ENCODE data around the gene FRAS1. TPM values are rescaled to one million over a fixed set of nuclear protein-coding genes. Genes with fewer than 3 reads are reported as not detected.
"Not testable (repeated sequence)": the region's sequence is repeated elsewhere in the genome, so short reads cannot be mapped to it uniquely, and the experiment has no call there.

The FRAS1 gene
- total RNA-seq, 1 donor from 2014 or later = 0.65 TPM

DNA sequence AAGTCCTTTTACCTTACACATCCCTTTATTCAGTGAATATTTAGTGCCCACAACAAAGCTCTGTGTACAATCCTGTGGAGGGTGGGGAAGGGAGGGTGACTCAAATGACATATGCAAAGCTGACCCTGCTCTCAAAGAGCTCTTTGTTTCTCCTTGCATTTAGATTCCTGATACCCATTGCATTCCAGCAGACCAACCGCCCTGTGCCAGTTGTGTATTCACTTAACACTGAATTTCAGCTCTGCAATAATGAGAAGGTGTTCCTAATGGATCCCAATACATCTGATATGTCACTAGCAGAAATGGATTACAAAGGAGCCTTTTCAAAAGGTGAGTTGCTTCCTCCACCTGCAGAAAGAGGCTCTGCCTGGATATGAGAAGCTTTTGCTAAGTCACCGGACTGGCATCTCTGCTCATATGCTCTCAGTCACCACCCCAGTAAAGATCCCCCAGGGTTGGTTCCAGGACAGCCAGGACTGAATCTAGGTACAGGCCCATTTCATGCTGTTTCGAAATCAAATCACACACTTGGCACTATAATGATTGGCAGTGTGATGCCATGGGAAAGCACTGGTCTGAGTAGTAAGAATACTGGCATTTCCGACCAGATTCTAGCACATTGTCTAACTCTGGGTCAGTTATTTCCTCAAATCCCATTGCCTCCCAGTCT is 477.3 kb downstream of the FRAS1 start:
- ATAC-seq (no peak), DNase-seq (ENCODE audit: low spot score) (no peak)

DNA sequence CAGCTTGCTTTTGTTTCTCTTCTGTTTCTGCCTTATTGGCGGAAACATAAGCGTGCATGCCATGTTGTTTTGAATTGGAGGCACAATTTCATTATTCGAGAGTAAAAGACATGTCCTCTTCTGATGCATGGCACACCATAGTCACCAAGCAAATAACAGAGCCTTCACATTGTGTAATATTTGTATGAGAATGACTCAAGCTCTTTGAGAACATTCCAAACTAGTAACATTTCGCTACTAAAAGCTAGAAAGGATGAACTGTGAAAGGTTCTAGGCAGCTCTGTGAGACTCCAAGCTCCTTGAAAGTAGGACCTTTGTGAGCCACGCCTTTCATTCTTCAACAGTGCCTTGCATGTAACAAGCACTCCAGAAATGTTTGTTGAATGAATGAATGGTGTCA is 485.2 kb downstream of the FRAS1 start:
- no peak for ATAC-seq
- DNase-seq (ENCODE audit: low spot score) = no peak

GRCh38 chr4:78543424-78544125 is 486.5 kb downstream of the FRAS1 start:
- ATAC-seq (no peak), DNase-seq (ENCODE audit: low spot score) (no peak)

DNA sequence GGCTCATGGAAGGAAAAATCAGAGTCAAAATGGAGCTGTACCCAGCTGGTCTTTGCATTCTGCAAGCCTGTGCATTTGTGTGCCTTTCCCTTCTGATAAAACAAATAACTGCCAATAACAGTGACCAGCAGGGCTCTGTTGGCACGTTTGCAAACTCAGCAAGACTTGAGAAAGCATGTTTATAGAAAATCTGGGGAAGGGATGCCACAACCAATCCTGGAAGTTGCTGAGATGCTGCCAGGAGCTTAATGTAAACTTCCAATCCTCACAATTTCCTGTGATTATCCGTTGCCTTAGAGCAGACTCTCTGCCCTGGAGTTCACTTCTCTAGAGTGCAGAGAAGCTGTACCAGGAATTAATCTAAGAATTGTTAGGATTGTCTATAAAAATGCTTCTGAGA is 487.6 kb downstream of the FRAS1 start:
- DNase-seq (ENCODE audit: low spot score) (no peak), ATAC-seq (no peak)

- no peak for DNase-seq (ENCODE audit: low spot score)
- ATAC-seq = no peak
Measured at GRCh38 chr4:78545275-78546246, 488.4 kb downstream of the FRAS1 start.

- DNase-seq (ENCODE audit: low spot score); ATAC-seq: not testable (repeated sequence)
Measured at GRCh38 chr4:78547899-78548298, 490.8 kb downstream of the FRAS1 start.

GRCh38 chr4:78548889-78549288 is 491.8 kb downstream of the FRAS1 start:
- DNase-seq (ENCODE audit: low spot score); ATAC-seq: not testable (repeated sequence)

- DNase-seq (ENCODE audit: low spot score) (peak; percentile 50), ATAC-seq (peak; percentile 53)
Measured at GRCh38 chr4:78551420-78552351, 494.6 kb downstream of the FRAS1 start, which contains the start of gene ANXA3. Gene ANXA3, plus strand, starts transcription at chr4:78551770. Its CDS starts 2,704 bp downstream, at chr4:78554474.

DNA sequence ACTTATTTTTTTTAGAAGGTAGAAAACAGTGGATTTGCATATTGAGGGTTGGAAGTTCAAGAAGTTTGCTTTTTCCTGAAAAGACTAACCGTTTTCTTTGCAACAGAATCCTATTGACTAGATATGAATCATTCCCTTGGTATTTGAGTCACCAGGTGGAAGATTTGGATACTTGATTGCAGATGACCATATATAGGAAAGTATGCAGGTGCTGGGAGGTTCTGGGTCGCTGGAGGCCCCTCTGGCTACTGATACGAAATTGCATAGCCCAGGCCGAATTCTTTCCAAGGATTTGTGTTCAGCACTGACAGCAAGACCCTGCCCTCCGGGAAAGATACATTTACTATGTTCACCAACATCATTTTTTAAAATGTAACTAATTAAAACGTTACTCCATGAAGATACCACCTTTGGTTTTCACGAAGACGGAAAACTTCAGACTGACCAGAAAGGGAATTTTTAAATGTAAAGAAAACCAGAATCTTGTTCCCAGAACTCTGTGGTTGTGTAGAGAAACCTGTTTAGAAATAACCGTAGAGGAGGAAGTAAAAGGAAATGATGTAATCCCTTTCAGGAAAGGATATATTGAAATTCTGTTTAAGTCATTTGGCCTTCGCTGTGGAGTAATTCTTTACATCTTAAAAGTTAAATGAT is 495.4 kb downstream of the FRAS1 start:
- DNase-seq (ENCODE audit: low spot score) (no peak), ATAC-seq (no peak)

GRCh38 chr4:78553043-78553396 is 495.9 kb downstream of the FRAS1 start:
- no peak for ATAC-seq
- no peak for DNase-seq (ENCODE audit: low spot score)

DNA sequence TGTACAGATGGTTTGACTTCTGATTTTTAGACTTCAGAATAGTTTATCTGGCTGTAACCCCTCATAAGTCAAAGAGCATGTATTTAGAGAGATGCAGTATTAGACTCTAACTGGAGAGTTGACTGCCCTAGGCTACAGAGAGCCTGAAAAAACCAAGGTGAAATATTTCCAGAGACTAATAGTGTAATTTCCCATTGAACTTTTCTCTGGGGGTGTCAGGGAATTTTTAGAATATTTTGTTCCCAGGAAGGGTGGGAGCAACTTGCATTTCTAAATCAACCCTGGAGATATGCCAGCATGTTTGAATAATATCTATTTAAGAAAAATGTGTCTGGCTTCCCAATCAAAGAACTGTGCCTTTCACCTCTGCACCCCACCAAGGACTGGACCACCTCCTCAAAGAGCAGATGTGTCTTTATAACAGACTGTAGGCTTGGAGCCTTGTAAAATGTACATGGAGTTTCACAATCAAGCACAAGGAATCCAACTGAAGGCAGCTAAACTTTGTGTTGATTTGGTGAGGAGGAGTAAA is 496.5 kb downstream of the FRAS1 start:
- DNase-seq (ENCODE audit: low spot score) (no peak), ATAC-seq (no peak)

- DNase-seq (ENCODE audit: low spot score) (no peak), ATAC-seq (no peak)
Measured at GRCh38 chr4:78556665-78557064, 499.5 kb downstream of the FRAS1 start.

GRCh38 chr4:78557841-78558240 is 500.7 kb downstream of the FRAS1 start:
- ATAC-seq (no peak), DNase-seq (ENCODE audit: low spot score) (no peak)

DNA sequence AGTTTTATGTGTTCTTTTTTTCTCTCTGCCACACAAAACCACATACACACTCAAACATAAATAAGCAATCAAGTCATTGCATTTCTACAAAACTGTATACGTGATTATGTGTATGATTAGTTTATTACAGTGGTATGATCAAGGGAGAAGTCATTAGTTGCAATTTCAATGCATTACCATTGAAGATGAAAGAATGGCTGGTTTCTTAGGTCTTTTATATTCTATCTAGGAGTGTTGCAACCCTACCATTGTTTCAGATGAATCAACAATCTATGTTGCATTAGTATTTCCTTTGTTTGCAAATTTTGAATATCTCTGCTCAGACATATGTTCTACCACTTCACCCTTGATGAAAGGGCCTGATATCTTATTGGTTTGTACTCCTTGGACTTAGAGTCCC is 501.3 kb downstream of the FRAS1 start:
- no peak for ATAC-seq
- no peak for DNase-seq (ENCODE audit: low spot score)

- ATAC-seq (no peak), DNase-seq (ENCODE audit: low spot score) (no peak)
Measured at GRCh38 chr4:78560296-78560963, 503.3 kb downstream of the FRAS1 start.

GRCh38 chr4:78561677-78562076 is 504.6 kb downstream of the FRAS1 start:
- no peak for DNase-seq (ENCODE audit: low spot score)
- no peak for ATAC-seq

- DNase-seq (ENCODE audit: low spot score) = no peak
- no peak for ATAC-seq
Measured at GRCh38 chr4:78562687-78563086, 505.6 kb downstream of the FRAS1 start.

DNA sequence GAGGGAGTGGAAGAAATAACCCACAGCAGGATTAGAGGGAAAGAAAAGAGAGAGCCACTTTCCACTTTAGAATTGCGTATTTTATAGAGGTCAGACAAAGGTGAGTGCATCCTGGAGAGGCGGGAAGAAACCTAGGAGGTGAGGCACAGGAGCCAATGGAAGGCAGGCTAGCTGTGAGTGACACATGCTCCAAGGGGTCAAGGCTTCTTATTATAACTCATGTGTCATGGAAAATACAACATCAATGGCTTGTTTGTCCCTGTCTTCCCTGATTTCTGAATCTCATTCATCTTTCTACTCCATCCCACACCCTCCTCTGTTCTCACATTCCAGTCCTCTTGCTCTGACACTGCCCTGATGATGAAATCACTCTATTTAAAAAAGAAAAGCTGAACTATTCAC is 508.8 kb downstream of the FRAS1 start:
- no peak for ATAC-seq
- DNase-seq (ENCODE audit: low spot score) = no peak
